ENCODE measurements around the gene EPN1. TPM values are rescaled to one million over a fixed set of nuclear protein-coding genes. Genes with fewer than 3 reads are reported as not detected.
A peak's percentile ranks its signal among the peaks of the same experiment; 100 is the strongest.

The EPN1 gene
- total and polyA plus RNA-seq, 9 of the 15 experiments (the other 6 are each of a cell fraction or from before 2014, with no cell fraction given): 0.08 to 138 (median 12.7) TPM

GRCh38 chr19:55697698-55698097 is 22.7 kb downstream of the EPN1 start:
- H3K27ac ChIP-seq (ENCODE audit: extremely low read depth, low read depth, low read length): no peak overlapping the region
- FAIRE-seq (no peak), ATAC-seq (no peak), DNase-seq (ENCODE audit: extremely low read depth in 1 of 4, low spot score in 3 of 4) (no peak)
- intact Hi-C loops (cut with micrococcal nuclease) (no loop called here), in situ Hi-C loops (cut with MboI) (no loop called here)
- H3K9me1 ChIP-seq (ENCODE audit: control insufficient read depth, insufficient read depth, low read length): peaks cover 4% of the 10 kb centered on the region
- H2AFZ ChIP-seq (ENCODE audit: low read depth, low read length): no peak overlapping the region
- no peak overlapping the region for H3K9ac ChIP-seq (ENCODE audit: insufficient read depth in 1 of 2, low read depth in 2 of 2, low read length in 2 of 2)
- peaks cover 16% of the 10 kb centered on the region for H4K20me1 ChIP-seq (replicated peaks; ENCODE audit: control insufficient read depth, insufficient read depth, low read length)
- H3K9me3 ChIP-seq (replicated peaks; ENCODE audit: control insufficient read depth, insufficient read depth, low read depth, low read length): no peaks in the 10 kb centered on the region
- 88% methylated on average over 8 of the region's 8 CpGs for WGBS (ENCODE audit: insufficient coverage, low coverage, missing lambda C conversion rate)
- H3K4me3 ChIP-seq: no peak overlapping the region
- no TSS peak for BruUV-seq (replicated peaks)
- H3K27me3 ChIP-seq (ENCODE audit: control insufficient read depth in 2 of 2, insufficient read depth in 2 of 2, low read length in 2 of 2): no peaks in the 10 kb centered on the region
- ChIA-PET CTCF (ENCODE audit: low intra/inter-chr PET ratio) (no interaction called here), POLR2A (no interaction called here)
- no peak overlapping the region for H3K4me2 ChIP-seq (ENCODE audit: insufficient read depth, low read length)
- H3K36me3 ChIP-seq (ENCODE audit: control insufficient read depth, insufficient read depth, low read length): peaks cover 65% of the 10 kb centered on the region; the same call in 2 of the 3 replicates
- TF ChIP-seq HBP1 (CRISPR knock-in tag; IDR thresholded peaks at IDR 0.05) (no peak), MTF1 (CRISPR knock-in tag; IDR thresholded peaks at IDR 0.05; ENCODE audit: borderline replicate concordance) (no peak), RFX7 (CRISPR knock-in tag; IDR thresholded peaks at IDR 0.05) (no peak), ZNF696 (CRISPR knock-in tag; conservative IDR thresholded peaks at IDR 0.05) (no peak)
- H3K4me1 ChIP-seq (replicated peaks in 1 of 2; ENCODE audit: control insufficient read depth in 2 of 2, insufficient read depth in 2 of 2, low read length in 2 of 2): peaks cover 10 to 16% of the 10 kb centered on the region in 2 experiments; a peak in 4 of 5 replicates
- H3K79me2 ChIP-seq (ENCODE audit: control insufficient read depth, insufficient read depth, low read length): no peaks in the 10 kb centered on the region

- POLR2A ChIA-PET: no interaction called here
- Histone ChIP-seq H3K9me1 (ENCODE audit: control insufficient read depth, insufficient read depth, low read length) (peaks cover 4% of the 10 kb centered on the region), H4K20me1 (replicated peaks; ENCODE audit: control insufficient read depth, insufficient read depth, low read length) (peaks cover 19% of the 10 kb centered on the region), H2AFZ (ENCODE audit: low read depth, low read length) (no peak overlapping the region), H3K9ac (ENCODE audit: insufficient read depth in 1 of 2, low read depth in 2 of 2, low read length in 2 of 2) (no peak overlapping the region), H3K4me3 (no peak overlapping the region), H3K27ac (ENCODE audit: extremely low read depth, low read depth, low read length) (no peak overlapping the region), H3K36me3 (ENCODE audit: control insufficient read depth, insufficient read depth, low read length) (peaks cover 60% of the 10 kb centered on the region; the same call in 2 of the 3 replicates), H3K27me3 (ENCODE audit: control insufficient read depth in 2 of 2, insufficient read depth in 2 of 2, low read length in 2 of 2) (no peaks in the 10 kb centered on the region), H3K4me2 (ENCODE audit: insufficient read depth, low read length) (no peak overlapping the region), H3K79me2 (ENCODE audit: control insufficient read depth, insufficient read depth, low read length) (no peaks in the 10 kb centered on the region), H3K4me1 (replicated peaks in 1 of 2; ENCODE audit: control insufficient read depth in 2 of 2, insufficient read depth in 2 of 2, low read length in 2 of 2) (peaks cover 10 to 21% of the 10 kb centered on the region in 2 experiments; a peak in 4 of 5 replicates), H3K9me3 (replicated peaks; ENCODE audit: control insufficient read depth, insufficient read depth, low read depth, low read length) (no peaks in the 10 kb centered on the region)
- intact Hi-C loops (cut with micrococcal nuclease) (no loop called here), in situ Hi-C loops (cut with MboI) (no loop called here)
- TF ChIP-seq BHLHE40 (IDR thresholded peaks at IDR 0.05; ENCODE audit: low read length): no peak
- TF ChIP-seq RAD51 (IDR thresholded peaks at IDR 0.05; ENCODE audit: borderline replicate concordance, low read depth): no peak
- TF ChIP-seq POLR2G (IDR thresholded peaks at IDR 0.05; ENCODE audit: low read depth, low read length): peak; percentile 37; the same call in 1 of the 2 replicates
- no TSS peak for BruUV-seq (replicated peaks)
- CTCF ChIA-PET (ENCODE audit: low intra/inter-chr PET ratio): no interaction called here
- no peak for DNase-seq (ENCODE audit: extremely low read depth in 1 of 4, low spot score in 3 of 4)
- ATAC-seq: no peak
- FAIRE-seq: no peak
- WGBS (ENCODE audit: insufficient coverage, low coverage, missing lambda C conversion rate): 90% methylated on average over 14 of the region's 17 CpGs
These were observed 23.2 kb downstream of the EPN1 start for GRCh38 chr19:55698256-55698655.
